Sigmoid colon (tissue), 4 donors: ENCODE measurements around the gene RER1.

Experiments
- CTCF ChIP-seq, 4 experiments: fragments of 450-650 bp in 3 of 4; fragments of 200-600 bp in 1 of 4; IDR thresholded peaks; one replicate each; pipeline ENCODE4 v1.5.1; 2016 to 2019; ENCODE audit warnings: antibody characterized with exemption in 4 of 4, mild to moderate bottlenecking in 3 of 4, moderate library complexity in 2 of 4
- EP300 ChIP-seq, 4 donors: sonication (generic); formaldehyde crosslinking; IDR thresholded peaks; one replicate each; pipeline ENCODE4 v1.6.1; 2017; ENCODE audit warnings: antibody characterized with exemption in 4 of 4
- POLR2A ChIP-seq, 2 donors: fragments of 450-650 bp; IDR thresholded peaks; one replicate each; pipeline ENCODE4 v1.6.1; 2016; ENCODE audit warnings: antibody characterized with exemption in 2 of 2, mild to moderate bottlenecking in 2 of 2, moderate library complexity in 2 of 2
- POLR2AphosphoS5 ChIP-seq, 4 donors: sonication (generic); formaldehyde crosslinking; IDR thresholded peaks; one replicate each; pipeline ENCODE4 v1.6.1; 2017; ENCODE audit warnings: antibody characterized with exemption in 4 of 4

GRCh38 chr1:2351723-2352122 is 39.9 kb upstream of the RER1 start:
- TF ChIP-seq EP300 (IDR thresholded peaks at IDR 0.05) (no peak), POLR2A (IDR thresholded peaks at IDR 0.05) (no peak), CTCF (IDR thresholded peaks at IDR 0.05) (no peak), POLR2AphosphoS5 (IDR thresholded peaks at IDR 0.05) (no peak)
